DMS53 (cell line): ENCODE data around the gene FARSB.
"Not testable (repeated sequence)": the region's sequence is repeated elsewhere in the genome, so short reads cannot be mapped to it uniquely, and the experiment has no call there.

Source experiments
- DNase-seq: peaks from one replicate; lab custom pipeline; 2025; lab: John Stamatoyannopoulos, UW

FARSB gene

DNA sequence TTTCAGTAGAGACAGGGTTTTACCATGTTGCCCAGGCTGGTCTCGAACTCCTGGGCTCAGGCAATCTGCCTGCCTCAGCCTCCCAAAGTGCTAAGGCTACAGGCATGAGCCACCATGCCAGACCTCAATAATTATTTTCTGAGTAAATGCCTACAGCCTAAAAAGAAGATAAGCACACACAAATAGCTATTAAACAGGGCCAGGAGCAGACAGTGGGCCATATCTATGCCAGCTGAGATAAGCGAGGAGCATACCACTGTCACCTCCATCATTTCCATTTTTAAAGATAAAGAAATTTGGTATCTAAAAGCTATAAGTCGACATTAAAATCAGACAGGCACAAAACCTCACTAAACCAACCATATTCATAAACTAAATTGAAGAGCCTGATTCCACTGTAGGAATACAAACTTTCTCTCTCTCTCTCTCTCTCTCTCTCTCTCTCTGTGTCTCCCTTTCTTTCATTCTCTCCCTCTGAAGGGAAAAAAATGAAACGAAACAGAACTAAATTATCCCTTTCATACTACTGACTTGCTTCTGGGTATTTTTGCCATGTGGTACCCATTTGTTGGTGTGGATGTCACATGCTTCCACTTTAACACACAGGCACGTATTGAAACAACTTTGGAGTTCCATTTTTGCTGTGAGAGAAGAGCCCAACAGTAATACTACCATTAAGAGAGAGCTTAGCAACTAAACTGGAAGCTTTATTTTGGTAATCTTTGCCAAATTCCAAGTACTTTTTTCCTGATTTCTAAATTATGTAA, 51.0 kb downstream of the FARSB start:
- DNase-seq, result no peak

GRCh38 chr2:222603501-222603900, 52.4 kb downstream of the FARSB start:
- no peak for DNase-seq

GRCh38 chr2:222598611-222599010, 57.3 kb downstream of the FARSB start:
- no peak for DNase-seq

DNA sequence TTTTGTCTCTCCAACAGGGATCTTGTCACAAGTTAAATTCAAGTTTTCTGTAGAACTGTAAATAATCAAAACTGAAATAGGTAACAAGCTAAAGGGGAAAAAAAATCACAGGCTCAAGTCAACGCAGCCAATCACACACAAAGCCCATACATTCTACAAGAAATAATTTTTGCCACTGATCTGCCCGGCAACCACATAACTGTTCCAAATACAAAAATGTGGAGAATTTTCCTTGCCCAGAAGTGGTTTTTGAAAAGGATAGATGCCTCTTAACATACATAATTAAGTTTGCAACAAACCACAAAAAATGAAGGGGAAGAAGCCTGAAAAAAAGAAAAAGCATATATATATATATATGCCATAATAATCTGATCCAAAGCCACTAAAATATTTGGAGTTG, 60.3 kb downstream of the FARSB start:
- DNase-seq, result no peak

GRCh38 chr2:222594679-222595078, 61.2 kb downstream of the FARSB start:
- DNase-seq, result no peak

- no peak for DNase-seq
Measured at GRCh38 chr2:222592176-222592575, 63.7 kb downstream of the FARSB start.

DNA sequence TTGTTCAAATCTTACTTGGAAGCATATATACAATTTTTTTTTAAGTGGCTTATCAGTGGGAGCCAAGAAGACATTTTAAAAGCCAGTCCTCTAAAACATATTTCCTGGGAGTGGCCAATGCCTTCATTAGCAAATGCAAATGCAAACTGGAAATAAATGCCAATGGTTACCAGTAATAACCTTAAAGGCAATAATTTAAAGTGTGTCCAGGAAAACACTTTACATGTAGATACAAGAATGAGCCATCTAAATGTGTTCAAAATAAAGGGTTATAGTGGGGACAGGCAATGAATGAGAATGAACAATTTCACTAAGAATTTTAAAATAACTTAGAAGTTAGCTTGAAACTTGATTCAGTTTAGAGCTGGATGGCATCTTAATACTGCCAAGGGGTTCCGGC, 64.2 kb downstream of the FARSB start:
- no peak for DNase-seq

DNA sequence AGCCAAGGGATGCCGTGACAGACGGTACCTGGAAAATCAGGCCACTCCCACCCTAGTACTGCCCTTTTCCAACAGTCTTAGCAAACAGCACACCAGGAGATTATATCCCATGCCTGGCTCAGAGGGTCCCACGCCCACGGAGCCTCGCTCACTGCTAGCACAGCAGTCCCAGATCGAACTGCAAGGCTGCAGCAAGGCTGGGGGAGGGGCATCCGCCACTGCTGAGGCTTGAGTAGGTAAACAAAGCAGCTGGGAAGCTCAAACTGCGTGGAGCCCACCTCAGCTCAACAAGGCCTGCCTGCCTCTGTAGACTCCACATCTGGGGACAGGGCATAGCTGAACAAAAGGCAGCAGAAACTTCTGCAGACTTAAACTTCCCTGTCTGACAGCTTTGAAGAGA, 71.3 kb downstream of the FARSB start:
- not testable (repeated sequence) for DNase-seq

GRCh38 chr2:222582928-222583327, 73.0 kb downstream of the FARSB start:
- DNase-seq, result peak; percentile 8

DNA sequence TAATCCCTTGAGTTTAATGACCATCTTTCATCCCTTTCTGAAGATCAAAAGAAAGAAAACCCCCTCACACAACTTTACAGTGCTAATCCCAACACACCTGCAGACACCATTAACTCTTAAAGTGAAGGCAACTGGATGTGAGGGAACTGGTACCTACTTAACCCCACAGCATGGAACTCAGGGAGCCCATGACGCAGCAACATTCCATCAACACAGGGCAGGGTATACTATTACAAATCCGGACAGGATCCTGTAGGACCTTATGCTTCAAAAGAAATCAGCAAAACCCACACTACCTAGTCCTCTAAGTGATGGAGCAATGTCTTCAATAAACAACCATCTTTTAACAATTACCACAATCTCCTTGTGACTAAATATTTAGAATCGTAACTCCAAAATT, 78.6 kb downstream of the FARSB start:
- DNase-seq, result no peak

DNA sequence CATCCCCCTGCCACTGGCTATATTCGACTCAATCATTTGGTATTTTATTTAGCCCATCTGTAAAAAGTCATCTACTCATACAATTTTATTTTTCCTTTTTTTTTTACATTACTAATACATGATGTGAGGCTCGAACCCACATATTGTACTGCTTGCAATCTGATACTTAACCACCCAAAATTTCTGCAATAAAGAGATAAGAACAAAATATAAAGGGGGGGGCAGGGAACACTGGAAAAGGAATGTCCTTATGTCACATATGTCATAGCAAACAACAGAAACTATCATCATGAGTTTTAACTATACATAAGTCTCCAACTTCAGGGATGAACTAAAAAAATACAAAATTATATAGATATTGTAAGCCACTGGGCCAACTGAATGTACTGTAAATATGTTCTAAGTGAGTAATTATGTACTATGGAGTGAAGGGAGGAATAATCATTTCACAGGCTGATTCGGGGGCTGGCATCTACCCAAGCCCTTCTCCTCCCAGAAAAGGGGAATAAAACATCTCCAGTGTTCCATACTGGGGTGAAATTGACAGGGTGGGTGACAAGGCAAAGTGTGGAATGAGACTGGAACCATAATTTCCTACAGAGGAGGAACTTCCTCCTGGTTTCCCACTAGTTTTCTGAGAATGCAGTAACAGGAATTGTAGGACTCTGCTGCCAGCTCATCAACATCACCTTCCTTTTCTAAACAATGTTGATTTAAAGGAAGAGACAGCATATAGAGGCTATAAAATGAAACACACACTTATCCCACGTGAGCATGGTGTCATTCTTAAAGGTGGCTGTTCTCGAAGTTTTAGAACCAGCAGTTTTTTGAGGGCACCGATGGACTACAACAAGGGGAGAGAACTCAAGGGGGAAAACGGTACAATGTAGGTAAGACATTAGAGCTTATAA, 79.5 kb downstream of the FARSB start:
- DNase-seq, result no peak

GRCh38 chr2:222575618-222576017, 80.3 kb downstream of the FARSB start:
- DNase-seq, result no peak

- peak; percentile 45 for DNase-seq
Measured at GRCh38 chr2:222572751-222573174, 83.1 kb downstream of the FARSB start.

DNA sequence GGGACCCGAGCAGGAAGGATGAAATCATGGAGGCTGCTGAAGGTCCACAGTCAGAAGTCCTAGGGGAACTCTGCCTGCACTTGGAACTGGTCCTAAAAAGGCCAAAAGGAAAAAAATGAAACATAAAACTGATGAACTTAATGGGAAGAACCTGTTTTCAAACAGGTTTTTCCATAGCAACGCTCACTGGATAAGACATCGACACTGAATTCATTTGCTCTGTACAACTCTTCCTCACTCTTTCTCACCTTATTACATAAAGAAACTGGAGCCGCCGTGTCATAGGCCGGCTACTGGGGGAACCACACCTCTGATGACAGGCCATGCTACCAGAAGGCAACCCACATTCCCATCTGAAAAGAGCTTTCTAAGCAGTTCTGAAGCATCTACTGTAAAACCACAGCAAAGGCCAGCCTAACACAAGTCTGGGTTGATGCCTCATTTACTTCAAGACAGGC, 83.6 kb downstream of the FARSB start:
- DNase-seq, result peak; percentile 58

DNA sequence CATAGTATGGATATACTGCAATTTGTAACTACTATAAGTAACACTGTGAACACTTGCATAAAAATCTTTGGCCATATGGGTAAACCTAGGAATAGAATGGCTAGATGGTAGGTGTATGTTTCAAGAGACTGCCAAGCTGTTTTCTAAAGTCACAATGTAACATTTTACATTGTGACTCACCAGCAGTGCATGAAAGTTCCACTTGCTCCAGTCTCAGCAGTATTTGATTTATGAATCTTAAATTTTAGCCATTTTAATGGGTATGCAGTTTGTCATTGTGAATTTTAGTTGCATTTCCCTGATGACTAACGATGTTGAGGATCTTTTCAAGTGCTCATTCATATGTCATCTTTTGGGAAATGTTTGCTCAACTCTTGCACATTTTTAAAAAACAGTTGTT, 86.1 kb downstream of the FARSB start:
- no peak for DNase-seq

DNA sequence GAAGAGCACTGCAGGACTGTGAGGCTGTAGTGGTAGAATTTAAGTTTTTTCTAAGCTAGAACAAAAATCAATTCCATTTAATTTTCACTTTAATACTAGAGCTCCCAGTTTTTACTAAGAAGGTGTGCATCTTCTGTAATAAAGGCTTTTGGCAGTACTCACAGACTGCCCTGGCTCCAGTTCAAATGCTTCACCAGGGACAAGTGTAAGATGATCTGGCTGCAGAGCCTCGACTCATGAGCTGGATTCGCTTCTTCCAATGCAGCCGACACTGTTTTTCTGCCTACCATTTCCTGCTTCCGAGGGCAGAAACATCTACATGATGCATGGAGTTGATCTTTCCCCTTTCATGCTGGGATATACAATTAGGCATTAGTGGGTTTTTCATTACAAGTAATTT, 87.0 kb downstream of the FARSB start:
- peak; percentile 4 for DNase-seq

DNA sequence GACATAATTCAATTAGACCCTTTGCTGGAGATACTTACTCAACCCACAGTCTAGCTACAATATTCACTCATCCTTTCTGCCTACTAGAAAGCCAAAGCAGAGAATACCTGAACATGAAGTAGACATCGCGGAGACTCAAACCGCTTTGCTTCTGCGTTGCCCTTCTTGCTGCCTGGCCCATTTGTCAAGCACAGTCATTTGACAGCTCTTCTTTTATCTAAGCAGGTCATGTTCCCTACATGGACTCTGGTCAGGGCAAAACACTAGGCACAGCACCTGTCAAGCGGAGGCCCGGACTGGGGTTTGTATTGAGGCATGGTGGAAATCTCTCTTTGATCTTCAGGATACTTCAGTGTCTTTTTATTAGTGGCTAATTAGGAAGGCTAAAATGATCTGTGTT, 89.7 kb downstream of the FARSB start:
- no peak for DNase-seq

- no peak for DNase-seq
Measured at GRCh38 chr2:222563936-222564335, 92.0 kb downstream of the FARSB start.

- DNase-seq, result no peak
Measured at GRCh38 chr2:222563106-222563718, 92.7 kb downstream of the FARSB start.

GRCh38 chr2:222561817-222562645, 93.9 kb downstream of the FARSB start:
- DNase-seq, result peak; percentile 66

GRCh38 chr2:222561151-222561550, 94.7 kb downstream of the FARSB start:
- no peak for DNase-seq

DNA sequence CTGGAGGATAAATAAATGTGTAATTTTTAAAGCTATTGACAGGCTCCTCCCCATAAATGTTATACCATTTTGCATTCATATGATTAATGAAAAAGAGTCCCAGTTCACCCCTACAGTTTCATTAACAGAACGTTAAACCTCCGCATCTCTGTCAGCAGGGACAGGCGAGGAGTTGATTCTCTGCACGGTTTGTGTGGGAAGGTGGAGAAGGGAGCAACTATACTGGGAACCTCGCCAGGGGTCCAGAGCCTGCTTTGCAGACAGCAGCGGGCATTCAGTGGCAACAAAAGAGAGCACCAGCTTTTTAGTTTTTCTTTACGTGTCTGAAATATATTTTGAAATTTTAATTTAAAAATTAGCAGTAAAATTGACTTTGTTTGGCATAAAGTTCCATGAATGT, 101.4 kb downstream of the FARSB start:
- no peak for DNase-seq
